Vagina (tissue), 2 donors: Measurements from ENCODE around the gene EFHC1.

Source experiments
- POLR2A ChIP-seq, 2 donors: fragments of 450-650 bp; IDR thresholded peaks; one replicate each; pipeline ENCODE4 v1.6.1; 2017; ENCODE audit warnings: antibody characterized with exemption in 2 of 2, mild to moderate bottlenecking in 2 of 2, moderate library complexity in 2 of 2
- POLR2AphosphoS5 ChIP-seq, 2 donors: sonication (generic); formaldehyde crosslinking; IDR thresholded peaks; one replicate each; pipeline ENCODE4 v1.9.0; 2017; ENCODE audit warnings: antibody characterized with exemption in 2 of 2, mild to moderate bottlenecking in 2 of 2, low read depth in 1 of 2; ENCODE audit not compliant: insufficient read depth in 1 of 2
- TF ChIP-seq, protein P1 (sequence below), 3 experiments: fragments of 450-650 bp in 2 of 3; fragments of 200-600 bp in 1 of 3; sonication (generic) in 1 of 3; IDR thresholded peaks; one replicate each; pipeline ENCODE4 v1.5.1; 2017 to 2019; ENCODE audit warnings: antibody characterized with exemption in 3 of 3, mild to moderate bottlenecking in 2 of 3, moderate library complexity in 2 of 3

- TF ChIP-seq POLR2AphosphoS5 (IDR thresholded peaks at IDR 0.05; ENCODE audit: insufficient read depth in 1 of 2, low read depth in 1 of 2) = no peak
- TF ChIP-seq POLR2A (IDR thresholded peaks at IDR 0.05) = no peak
- TF ChIP-seq, protein P1, sequence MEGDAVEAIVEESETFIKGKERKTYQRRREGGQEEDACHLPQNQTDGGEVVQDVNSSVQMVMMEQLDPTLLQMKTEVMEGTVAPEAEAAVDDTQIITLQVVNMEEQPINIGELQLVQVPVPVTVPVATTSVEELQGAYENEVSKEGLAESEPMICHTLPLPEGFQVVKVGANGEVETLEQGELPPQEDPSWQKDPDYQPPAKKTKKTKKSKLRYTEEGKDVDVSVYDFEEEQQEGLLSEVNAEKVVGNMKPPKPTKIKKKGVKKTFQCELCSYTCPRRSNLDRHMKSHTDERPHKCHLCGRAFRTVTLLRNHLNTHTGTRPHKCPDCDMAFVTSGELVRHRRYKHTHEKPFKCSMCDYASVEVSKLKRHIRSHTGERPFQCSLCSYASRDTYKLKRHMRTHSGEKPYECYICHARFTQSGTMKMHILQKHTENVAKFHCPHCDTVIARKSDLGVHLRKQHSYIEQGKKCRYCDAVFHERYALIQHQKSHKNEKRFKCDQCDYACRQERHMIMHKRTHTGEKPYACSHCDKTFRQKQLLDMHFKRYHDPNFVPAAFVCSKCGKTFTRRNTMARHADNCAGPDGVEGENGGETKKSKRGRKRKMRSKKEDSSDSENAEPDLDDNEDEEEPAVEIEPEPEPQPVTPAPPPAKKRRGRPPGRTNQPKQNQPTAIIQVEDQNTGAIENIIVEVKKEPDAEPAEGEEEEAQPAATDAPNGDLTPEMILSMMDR (IDR thresholded peaks at IDR 0.05) = no peak
Measured at GRCh38 chr6:52407467-52407866, 12.7 kb upstream of the EFHC1 start.
